Astrocyte (in vitro differentiated cells and primary cell): ENCODE results near the gene MECP2.

ENCODE experiments used
- EZH2 ChIP-seq: IDR thresholded peaks from 2 replicates; pipeline ENCODE4 v1.6.1; 2012; ENCODE audit warnings: mild to moderate bottlenecking, low read length, inconsistent platforms; ENCODE audit not compliant: insufficient read depth
- TF ChIP-seq, protein P1 (sequence below): IDR thresholded peaks from 2 replicates; pipeline ENCODE4 v1.5.1; 2011; ENCODE audit warnings: low read depth, mild to moderate bottlenecking, inconsistent platforms, low read length, moderate library complexity; ENCODE audit not compliant: insufficient read depth

DNA sequence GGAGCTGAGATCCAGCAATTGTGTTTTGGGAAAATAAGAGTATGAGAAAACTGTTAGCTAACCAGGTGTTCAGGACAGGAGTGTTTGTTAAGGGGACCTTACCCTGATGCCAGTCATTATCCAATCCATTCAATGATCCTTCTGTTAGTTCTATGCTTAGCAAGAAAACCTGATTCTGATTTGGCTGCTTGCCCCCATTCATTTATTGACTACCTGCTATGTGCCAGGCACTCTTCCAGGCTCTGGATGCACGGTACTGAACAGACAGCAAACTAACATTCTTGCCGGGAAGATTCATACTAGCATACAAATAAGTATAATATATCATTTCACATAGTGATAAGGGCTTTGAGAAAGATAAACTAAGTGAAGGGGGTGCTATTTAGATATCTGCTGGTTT lies 1.0 kb upstream of the MECP2 start:
- TF ChIP-seq, protein P1, sequence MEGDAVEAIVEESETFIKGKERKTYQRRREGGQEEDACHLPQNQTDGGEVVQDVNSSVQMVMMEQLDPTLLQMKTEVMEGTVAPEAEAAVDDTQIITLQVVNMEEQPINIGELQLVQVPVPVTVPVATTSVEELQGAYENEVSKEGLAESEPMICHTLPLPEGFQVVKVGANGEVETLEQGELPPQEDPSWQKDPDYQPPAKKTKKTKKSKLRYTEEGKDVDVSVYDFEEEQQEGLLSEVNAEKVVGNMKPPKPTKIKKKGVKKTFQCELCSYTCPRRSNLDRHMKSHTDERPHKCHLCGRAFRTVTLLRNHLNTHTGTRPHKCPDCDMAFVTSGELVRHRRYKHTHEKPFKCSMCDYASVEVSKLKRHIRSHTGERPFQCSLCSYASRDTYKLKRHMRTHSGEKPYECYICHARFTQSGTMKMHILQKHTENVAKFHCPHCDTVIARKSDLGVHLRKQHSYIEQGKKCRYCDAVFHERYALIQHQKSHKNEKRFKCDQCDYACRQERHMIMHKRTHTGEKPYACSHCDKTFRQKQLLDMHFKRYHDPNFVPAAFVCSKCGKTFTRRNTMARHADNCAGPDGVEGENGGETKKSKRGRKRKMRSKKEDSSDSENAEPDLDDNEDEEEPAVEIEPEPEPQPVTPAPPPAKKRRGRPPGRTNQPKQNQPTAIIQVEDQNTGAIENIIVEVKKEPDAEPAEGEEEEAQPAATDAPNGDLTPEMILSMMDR: no peak
- no peak for TF ChIP-seq EZH2
